Measurements from ENCODE around the gene HOXA11.

HOXA11 gene

DNA sequence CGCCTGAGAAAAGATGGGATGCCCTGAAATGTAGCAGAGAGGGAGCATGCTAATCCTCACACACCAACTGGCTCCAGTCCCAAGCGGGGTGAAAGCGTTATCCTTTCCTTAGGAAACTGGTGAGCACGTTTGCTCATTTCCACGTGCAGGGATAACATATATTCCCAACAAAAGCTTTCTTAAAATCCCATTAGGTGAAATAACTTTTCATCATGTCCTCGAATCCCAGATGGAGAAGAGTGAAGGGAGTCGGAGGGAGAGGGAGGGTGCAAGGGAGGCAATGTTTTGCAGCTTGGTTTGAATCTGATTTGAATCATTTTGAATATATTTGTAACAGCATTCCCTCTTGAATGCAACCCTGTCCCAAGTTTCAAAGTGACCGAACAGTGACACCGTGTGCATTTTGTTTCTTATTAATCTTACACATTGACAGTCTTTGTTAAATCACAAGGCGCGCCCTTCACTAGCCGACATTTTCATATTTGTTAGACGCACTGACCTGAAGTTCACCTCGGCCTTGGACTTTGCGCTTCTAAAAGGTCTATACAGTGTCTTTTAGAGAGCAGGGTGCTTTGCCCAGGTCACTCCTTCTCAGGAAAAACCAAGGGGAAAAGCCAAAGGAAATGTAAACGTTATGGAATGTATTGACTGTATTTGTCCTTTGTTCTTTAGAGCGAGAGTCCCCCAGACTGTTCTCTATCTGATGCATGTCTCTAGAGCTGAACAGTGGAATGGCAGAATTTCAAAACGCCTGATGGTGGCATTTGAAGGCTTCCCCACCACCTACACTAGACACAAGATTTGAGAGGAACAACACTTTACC, 51.4 kb downstream of the HOXA11 start:
- no peak for DNase-seq (ENCODE audit: low spot score)

DNA sequence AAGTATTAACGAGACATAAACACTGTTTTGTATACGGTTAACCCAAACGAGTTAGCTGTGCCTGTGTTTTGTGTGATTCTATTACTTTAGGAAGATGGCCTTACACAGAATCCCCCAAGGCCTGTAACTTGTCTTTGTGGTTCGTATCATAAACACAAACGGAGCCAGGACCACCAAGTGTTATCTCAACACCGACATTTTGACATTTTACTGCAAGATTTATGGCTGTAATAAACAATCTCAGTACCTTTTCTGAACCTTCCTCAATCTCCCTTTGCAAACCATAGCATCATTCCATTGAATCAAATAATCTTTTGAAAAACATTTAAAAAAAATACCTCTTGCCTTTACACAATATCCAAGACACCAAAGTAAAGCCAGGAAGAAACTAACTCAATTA, 52.1 kb downstream of the HOXA11 start:
- DNase-seq (ENCODE audit: low spot score) = no peak

DNA sequence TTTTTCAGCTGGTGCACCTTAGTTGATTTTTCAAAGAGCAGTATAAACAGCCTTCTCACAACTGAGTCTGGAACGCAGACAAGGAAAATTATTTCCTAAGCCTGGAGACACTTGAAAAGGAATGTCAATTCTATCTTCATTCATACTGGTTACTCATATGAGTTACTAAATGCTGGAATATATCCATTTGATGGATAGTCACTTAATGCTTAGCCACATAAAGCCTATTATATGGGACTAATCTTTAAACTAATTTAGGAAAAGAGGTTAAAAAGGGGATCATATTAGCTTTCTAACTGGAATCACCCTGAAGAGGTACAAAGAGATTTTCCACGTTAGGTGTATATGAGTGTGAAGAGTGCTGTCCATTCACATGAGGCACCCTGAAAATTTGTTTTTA, 52.8 kb downstream of the HOXA11 start:
- no peak for DNase-seq (ENCODE audit: low spot score)

DNA sequence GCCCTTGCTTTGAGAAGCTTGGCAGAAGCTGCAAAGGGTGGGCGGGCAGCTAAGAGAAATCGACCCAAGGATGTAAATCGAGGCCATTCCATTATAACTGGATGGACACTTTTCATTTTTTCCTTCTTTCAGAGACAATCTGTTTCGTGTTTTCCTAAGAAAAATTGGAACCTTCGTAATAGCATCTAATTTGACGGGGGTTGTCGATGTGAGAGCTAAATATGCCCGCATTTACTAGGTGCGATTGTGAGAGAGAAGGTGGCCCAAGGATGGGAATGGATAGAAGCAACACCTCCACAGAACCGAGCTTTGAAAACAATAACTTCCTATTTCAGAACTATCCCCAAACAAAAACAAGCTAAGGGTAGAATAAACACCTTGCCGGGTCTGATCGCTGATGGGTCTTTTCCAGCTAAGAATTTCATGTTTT, 53.6 kb downstream of the HOXA11 start:
- no peak for DNase-seq (ENCODE audit: low spot score)
